B cell (primary cell): ENCODE measurements around the gene CAPZB. TPM values are rescaled to one million over a fixed set of nuclear protein-coding genes. Genes with fewer than 3 reads are reported as not detected.

Source experiments
- ATAC-seq: fragments of 200-7000 bp; cut with Tn5 transposase; one replicate; pipeline ENCODE4 v1.10.0; 2021; ENCODE audit warnings: low read depth, mild to moderate bottlenecking, moderate number of reproducible peaks, moderate library complexity
- CTCF ChIA-PET: fragments of 350-600 bp; sonication (Branson Sonifier 250); formaldehyde crosslinking; loops from one replicate; lab custom pipeline; 2021; ENCODE audit warnings: antibody characterized with exemption, inconsistent platforms; lab: Charles Lee
- POLR2A ChIA-PET: fragments of 350-600 bp; sonication (Branson Sonifier 250); formaldehyde crosslinking; loops from one replicate; lab custom pipeline; 2021; ENCODE audit warnings: antibody characterized with exemption; lab: Charles Lee
- DNase-seq: peaks from one replicate; pipeline ENCODE4 v3.0.0; 2013
- H2AFZ ChIP-seq: 2 replicates; pipeline ENCODE4 v1.6.1; 2012; ENCODE audit warnings: mild to moderate bottlenecking, low read depth, low read length; ENCODE audit not compliant: insufficient read depth, poor library complexity, severe bottlenecking
- H3K27ac ChIP-seq, 2 donors: 1 replicate in 1 of 2; 2 replicates in 1 of 2; pipeline ENCODE4 v1.5.1; 2012 to 2013; ENCODE audit warnings: low read length in 2 of 2, mild to moderate bottlenecking in 2 of 2, moderate library complexity in 1 of 2
- H3K27me3 ChIP-seq, 4 experiments: fragments of 200-600 bp in 1 of 4; sonication (generic) in 1 of 4; replicated peaks in 1 of 4; 1 replicate in 2 of 4; 2 replicates in 2 of 4; pipeline versions ENCODE4 v1.6.1 to v1.7.0; 2013 to 2016; ENCODE audit warnings: low read length in 3 of 4, mild to moderate bottlenecking in 2 of 4, mixed read lengths in 1 of 4, moderate library complexity in 1 of 4; ENCODE audit not compliant: insufficient read depth in 4 of 4, control insufficient read depth in 3 of 4; ENCODE audit errors: control extremely low read depth in 1 of 4
- H3K36me3 ChIP-seq, 2 experiments: replicated peaks in 1 of 2; 1 replicate in 1 of 2; 2 replicates in 1 of 2; pipeline versions ENCODE4 v1.6.1 to v1.7.1; 2013; ENCODE audit warnings: low read length in 1 of 2; ENCODE audit not compliant: insufficient read depth in 2 of 2, control insufficient read depth in 1 of 2; ENCODE audit errors: control extremely low read depth in 1 of 2, extremely low read depth in 1 of 2
- H3K4me1 ChIP-seq, 2 donors: fragments of 200-600 bp in 1 of 2; sonication (generic) in 1 of 2; 1 replicate in 1 of 2; 2 replicates in 1 of 2; pipeline versions ENCODE4 v1.5.1 to v1.6.1; 2013 to 2017; ENCODE audit warnings: low read length in 2 of 2; ENCODE audit not compliant: control insufficient read depth in 2 of 2, insufficient read depth in 2 of 2
- H3K4me2 ChIP-seq: replicated peaks from 2 replicates; pipeline ENCODE3; 2012; ENCODE audit warnings: mild to moderate bottlenecking, low read depth, low read length; ENCODE audit not compliant: poor library complexity, severe bottlenecking
- H3K4me3 ChIP-seq, 5 experiments: fragments of 200-600 bp in 1 of 5; sonication (generic) in 1 of 5; 1 replicate in 3 of 5; 2 replicates in 2 of 5; pipeline versions ENCODE4 v1.5.1 to v1.7.0; 2011 to 2016; ENCODE audit warnings: low read length in 4 of 5, mild to moderate bottlenecking in 4 of 5, low read depth in 2 of 5, control low read depth in 1 of 5, moderate library complexity in 1 of 5; ENCODE audit not compliant: insufficient read depth in 1 of 5; ENCODE audit errors: control extremely low read depth in 1 of 5, extremely low read depth in 1 of 5
- H3K79me2 ChIP-seq: fragments of 200-600 bp; sonication (generic); one replicate; pipeline ENCODE4 v1.6.0; 2016; ENCODE audit warnings: low read length; ENCODE audit not compliant: control insufficient read depth, insufficient read depth
- H3K9ac ChIP-seq: fragments of 200-600 bp; sonication (generic); 2 replicates; pipeline ENCODE4 v1.6.1; 2017; ENCODE audit warnings: mild to moderate bottlenecking, low read length, moderate library complexity
- H3K9me3 ChIP-seq, 3 donors: one replicate each; pipeline versions ENCODE4 v1.6.1 to v1.7.1; 2013; ENCODE audit warnings: low read length in 2 of 3; ENCODE audit not compliant: control insufficient read depth in 2 of 3, insufficient read depth in 1 of 3; ENCODE audit errors: control extremely low read depth in 1 of 3
- H4K20me1 ChIP-seq: 2 replicates; pipeline ENCODE4 v1.6.0; 2012; ENCODE audit warnings: mild to moderate bottlenecking, low read length; ENCODE audit not compliant: insufficient read depth, control insufficient read depth, poor library complexity, severe bottlenecking
- H3K27ac Mint-ChIP-seq: one replicate; pipeline ENCODE4 v1.8.0; 2021; ENCODE audit warnings: mixed read lengths
- H3K27me3 Mint-ChIP-seq: one replicate; pipeline ENCODE4 v1.8.0; 2021; ENCODE audit warnings: mixed read lengths
- H3K4me1 Mint-ChIP-seq: one replicate; pipeline ENCODE4 v1.8.0; 2021; ENCODE audit warnings: mixed read lengths
- H3K4me3 Mint-ChIP-seq: one replicate; pipeline ENCODE4 v1.8.0; 2021; ENCODE audit warnings: mixed read lengths
- H3K9me3 Mint-ChIP-seq: one replicate; pipeline ENCODE4 v1.8.0; 2022; ENCODE audit warnings: mixed read lengths; ENCODE audit not compliant: insufficient read depth
- EZH2 ChIP-seq: IDR thresholded peaks from 2 replicates; pipeline ENCODE4 v1.6.1; 2012; ENCODE audit warnings: borderline replicate concordance, low read depth, mild to moderate bottlenecking, moderate library complexity, low read length; ENCODE audit not compliant: insufficient read depth, poor library complexity, severe bottlenecking
- whole genome bisulfite sequencing: methylation state at CpG from one replicate; pipeline ENCODE4 v1.1.5; 2013; ENCODE audit warnings: missing lambda C conversion rate; ENCODE audit not compliant: insufficient coverage; 5-methylcytosine and 5-hydroxymethylcytosine counted together
- intact Hi-C: fragments of 100-400 bp; cut with micrococcal nuclease; formaldehyde crosslinking; loops from one replicate; pipeline ENCODE4 v1.10.0; 2022
- polyA plus RNA-seq: library from polyadenylated mRNA; depleted of rRNA; stranded (reverse); fragments of >200 nt; gene quantifications from 2 replicates; pipeline ENCODE4 v1.2.3, GENCODE V29; 2012
- small RNA-seq: library from RNA; depleted of rRNA; stranded (forward); fragments of <200 nt; gene quantifications from one replicate; pipeline ENCODE3, GENCODE V24; 2012; ENCODE audit warnings: low replicate concordance, low read depth; ENCODE audit not compliant: insufficient read length
- total RNA-seq, 2 donors: library from RNA; stranded (reverse); fragments of 120-200 nt in 1 of 2; gene quantifications; 1 replicate in 1 of 2; 2 replicates in 1 of 2; pipeline versions ENCODE4 v1.2.3 to v1.2.4, GENCODE V29; 2013 to 2022
- TF ChIP-seq, protein P1 (sequence below): fragments of 200-600 bp; IDR thresholded peaks from one replicate; pipeline ENCODE4 v1.8.0; 2022; ENCODE audit warnings: antibody characterized with exemption, mild to moderate bottlenecking

Gene CAPZB
- total and polyA plus RNA-seq, 2 donors (not counting 1 experiment from before 2014, with no cell fraction given): 126 to 193 TPM

DNA sequence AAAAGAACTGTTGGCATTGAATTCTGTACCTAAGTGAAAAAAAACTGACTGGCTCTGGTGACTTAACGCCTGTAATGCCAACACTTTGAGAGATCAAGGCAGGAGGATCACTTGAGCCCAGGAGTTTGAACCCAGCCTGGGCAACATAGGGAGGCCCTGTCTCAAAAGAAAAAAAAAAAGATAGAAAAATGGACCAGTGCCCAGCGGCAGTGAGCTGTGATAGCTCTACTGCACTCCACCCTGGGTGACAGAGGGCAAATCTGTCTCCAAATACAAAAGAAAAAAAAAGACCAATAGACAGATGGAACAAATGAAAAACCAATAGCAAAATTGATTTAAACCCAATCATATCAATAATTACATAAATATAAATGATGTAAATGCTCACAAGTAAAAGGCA lies 196.1 kb downstream of the CAPZB start:
- no peak for TF ChIP-seq EZH2
- TF ChIP-seq, protein P1, sequence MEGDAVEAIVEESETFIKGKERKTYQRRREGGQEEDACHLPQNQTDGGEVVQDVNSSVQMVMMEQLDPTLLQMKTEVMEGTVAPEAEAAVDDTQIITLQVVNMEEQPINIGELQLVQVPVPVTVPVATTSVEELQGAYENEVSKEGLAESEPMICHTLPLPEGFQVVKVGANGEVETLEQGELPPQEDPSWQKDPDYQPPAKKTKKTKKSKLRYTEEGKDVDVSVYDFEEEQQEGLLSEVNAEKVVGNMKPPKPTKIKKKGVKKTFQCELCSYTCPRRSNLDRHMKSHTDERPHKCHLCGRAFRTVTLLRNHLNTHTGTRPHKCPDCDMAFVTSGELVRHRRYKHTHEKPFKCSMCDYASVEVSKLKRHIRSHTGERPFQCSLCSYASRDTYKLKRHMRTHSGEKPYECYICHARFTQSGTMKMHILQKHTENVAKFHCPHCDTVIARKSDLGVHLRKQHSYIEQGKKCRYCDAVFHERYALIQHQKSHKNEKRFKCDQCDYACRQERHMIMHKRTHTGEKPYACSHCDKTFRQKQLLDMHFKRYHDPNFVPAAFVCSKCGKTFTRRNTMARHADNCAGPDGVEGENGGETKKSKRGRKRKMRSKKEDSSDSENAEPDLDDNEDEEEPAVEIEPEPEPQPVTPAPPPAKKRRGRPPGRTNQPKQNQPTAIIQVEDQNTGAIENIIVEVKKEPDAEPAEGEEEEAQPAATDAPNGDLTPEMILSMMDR: no peak
- Mint-ChIP-seq H3K4me3 (peak overlapping the region; percentile 72), H3K27me3 (peaks cover 12% of the 10 kb centered on the region), H3K9me3 (peaks cover 2% of the 10 kb centered on the region), H3K4me1 (peaks cover 7% of the 10 kb centered on the region), H3K27ac (no peak overlapping the region)
- ChIA-PET CTCF (no interaction called here), POLR2A (no interaction called here)
- ATAC-seq: no peak
- intact Hi-C loops: no loop called here
- H4K20me1 ChIP-seq: no peaks in the 10 kb centered on the region
- H3K27me3 ChIP-seq: peaks cover 0 to 8% (median 4%) of the 10 kb centered on the region in 4 experiments
- peak overlapping the region; percentile 52 for H3K9ac ChIP-seq
- peaks cover 5 to 6% of the 10 kb centered on the region in 2 donors for H3K4me1 ChIP-seq
- WGBS: 70% methylated on average over 1 of the region's 2 CpGs
- H3K79me2 ChIP-seq: no peaks in the 10 kb centered on the region
- H2AFZ ChIP-seq: peak overlapping the region; percentile 61
- H3K4me2 ChIP-seq: peak overlapping the region; percentile 72
- no peak for DNase-seq
- H3K27ac ChIP-seq: no peak overlapping the region
- peaks cover 0 to 29% (median 7%) of the 10 kb centered on the region in 3 donors for H3K9me3 ChIP-seq
- peak overlapping the region in 4 of 5 experiments; percentile 24 to 55 (median 46) for H3K4me3 ChIP-seq
- H3K36me3 ChIP-seq: no peaks in the 10 kb centered on the region

Small RNA genes within 50 kb of the gene (small RNA-seq; reads per million reads assigned to genes)
- gene RN7SL277P: not detected
- not detected for gene RNU4-28P
- not detected for gene RNU6-1099P

Other genes with a start within 250 kb of the CAPZB start
- gene EMC1, start 234.0 kb downstream of the CAPZB start, total RNA-seq: 43.3 and 45.5 TPM in 2 replicates
- 25.8 and 33.5 TPM in 2 replicates for gene EMC1, start 234.0 kb downstream of the CAPZB start, polyA plus RNA-seq
- 20.2 and 28.1 TPM in 2 replicates for gene MRTO4, start 233.7 kb downstream of the CAPZB start, total RNA-seq
- 10.4 and 10.6 TPM in 2 replicates for gene MRTO4, start 233.7 kb downstream of the CAPZB start, polyA plus RNA-seq
- 1.6 and 1.8 TPM in 2 replicates for gene AKR7A3, start 196.8 kb downstream of the CAPZB start, total RNA-seq
- 0.97 and 1.1 TPM in 2 replicates for gene AKR7A3, start 196.8 kb downstream of the CAPZB start, polyA plus RNA-seq
- 32.1 and 36.9 TPM in 2 replicates for gene AKR7A2, start 173.4 kb downstream of the CAPZB start, total RNA-seq
- 11.3 and 23.7 TPM in 2 replicates for gene AKR7A2, start 173.4 kb downstream of the CAPZB start, polyA plus RNA-seq
- gene SLC66A1, start 173.2 kb downstream of the CAPZB start, total RNA-seq: 24.4 and 26.4 TPM in 2 replicates
- gene SLC66A1, start 173.2 kb downstream of the CAPZB start, polyA plus RNA-seq: 23.8 and 26.8 TPM in 2 replicates
- gene NBL1, start 158.8 kb upstream of the CAPZB start, total RNA-seq: 0.74 TPM in 1 of 2 replicates, not detected in the other
- gene NBL1, start 158.8 kb upstream of the CAPZB start, polyA plus RNA-seq: 0.66 and 0.97 TPM in 2 replicates
- not detected in 2 replicates for gene HTR6, start 179.3 kb upstream of the CAPZB start, total RNA-seq
- not detected in 2 replicates for gene HTR6, start 179.3 kb upstream of the CAPZB start, polyA plus RNA-seq